A673 (cell line): ENCODE results near the gene CCDC174.

Source experiments
- CTCF ChIP-seq: fragments of 300-800, 200-600 bp; sonication (generic); conservative IDR thresholded peaks from 2 replicates; pipeline ENCODE4 v1.5.1; 2017; ENCODE audit warnings: low read depth, mild to moderate bottlenecking, antibody characterized with exemption, low read length, moderate library complexity, mixed read lengths
- EZH2 ChIP-seq: fragments of 200-600 bp; sonication (generic); IDR thresholded peaks from 2 replicates; pipeline ENCODE4 v1.6.1; 2017; ENCODE audit warnings: borderline replicate concordance, low read depth, mild to moderate bottlenecking, mixed read lengths, antibody characterized with exemption, low read length; ENCODE audit not compliant: poor library complexity, severe bottlenecking

GRCh38 chr3:14640734-14641133 is 10.8 kb upstream of the CCDC174 start:
- no peak for TF ChIP-seq EZH2
- TF ChIP-seq CTCF: no peak
